Right lobe of liver (tissue), 4 donors: ENCODE data around the gene FLII.

Experiments used
- CTCF ChIP-seq, 4 donors: fragments of 200-600 bp in 3 of 4; fragments of 450-650 bp in 1 of 4; IDR thresholded peaks; one replicate each; pipeline versions ENCODE4 v1.5.1 to v1.8.0; 2016 to 2022; ENCODE audit warnings: antibody characterized with exemption in 4 of 4, mild to moderate bottlenecking in 2 of 4
- POLR2A ChIP-seq: fragments of 450-650 bp; IDR thresholded peaks from one replicate; pipeline ENCODE4 v1.6.1; 2017; ENCODE audit warnings: antibody characterized with exemption, mild to moderate bottlenecking
- donor health status: DM: no; HTN: no; CAD: no.
- donor health status: DM: no; HTN: no; CAD: no.
- donor health status: DM: no; HTN: yes; CAD: no.

- TF ChIP-seq POLR2A (no peak), CTCF (IDR thresholded peaks at IDR 0.05) (no peak)
These were observed 7.3 kb downstream of the FLII start for GRCh38 chr17:18251204-18251603.
